GM23248 (cell line): Measurements from ENCODE around the gene TLCD2.

Experiments used
- EZH2 ChIP-seq: fragments of 200-600 bp; sonication (generic); IDR thresholded peaks from 2 replicates; pipeline ENCODE4 v1.6.1; 2018; ENCODE audit warnings: antibody characterized with exemption, mild to moderate bottlenecking; ENCODE audit not compliant: insufficient read depth, poor library complexity, severe bottlenecking
- EZH2phosphoT487 ChIP-seq: fragments of 200-600 bp; sonication (generic); IDR thresholded peaks from 2 replicates; pipeline ENCODE4 v1.6.1; 2018; ENCODE audit warnings: antibody characterized with exemption, moderate library complexity, mild to moderate bottlenecking, low read depth; ENCODE audit not compliant: insufficient read depth

DNA sequence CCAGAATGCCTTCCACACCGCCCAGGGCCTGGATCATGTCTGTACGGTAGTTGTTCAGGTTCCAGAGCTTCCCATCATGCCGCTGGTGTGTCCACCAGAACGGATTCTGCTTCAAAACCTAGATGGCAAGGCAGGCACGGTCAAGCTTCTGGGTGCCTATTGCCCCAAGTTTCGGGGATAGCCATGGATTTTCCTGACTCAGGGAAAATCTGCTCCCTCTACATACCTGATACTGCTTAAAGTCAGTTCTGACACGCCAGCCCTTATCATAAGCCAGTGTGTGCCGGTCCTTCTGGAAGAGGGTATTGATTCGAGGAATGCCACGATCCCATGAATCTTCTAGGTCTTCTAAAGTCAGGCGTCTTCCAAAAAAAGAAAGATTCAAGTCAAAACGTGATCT is 49.1 kb downstream of the TLCD2 start:
- TF ChIP-seq EZH2 (no peak), EZH2phosphoT487 (no peak)
